IMR-90 (cell line): ENCODE data around the gene TMEM45B. TPM values are rescaled to one million over a fixed set of nuclear protein-coding genes. Genes with fewer than 3 reads are reported as not detected.
"Not testable (repeated sequence)": the region's sequence is repeated elsewhere in the genome, so short reads cannot be mapped to it uniquely, and the experiment has no call there.

Source experiments
- ATAC-seq: fragments of 200-7000 bp; cut with Tn5 transposase; 2 replicates; pipeline ENCODE4 v1.9.1; 2020; ENCODE audit warnings: low read depth, mild to moderate bottlenecking, moderate library complexity
- BruUV-seq: library from RNA; stranded (reverse); fragments of 400-500 nt; replicated peaks from 2 replicates; lab custom pipeline; 2021; lab: Mats Ljungman, UMichigan
- CTCF ChIA-PET: fragments of 300-600 bp; formaldehyde crosslinking; extraction: SDS; loops from one replicate; lab custom pipeline; 2021; ENCODE audit warnings: antibody characterized with exemption; lab: Yijun Ruan, JAX
- POLR2A ChIA-PET: fragments of 300-600 bp; sonication (Branson Sonifier 250); formaldehyde crosslinking; loops from one replicate; lab custom pipeline; 2022; ENCODE audit warnings: antibody characterized with exemption; ENCODE audit not compliant: unreplicated experiment; lab: Charles Lee
- DNase-seq: peaks from one replicate; pipeline ENCODE4 v3.0.0; 2013
- H2AFZ ChIP-seq: replicated peaks from 2 replicates; pipeline ENCODE3; 2013; ENCODE audit warnings: low read length, mild to moderate bottlenecking; ENCODE audit not compliant: poor library complexity
- H2AK5ac ChIP-seq: 2 replicates; pipeline ENCODE4 v1.6.1; 2013; ENCODE audit warnings: low read depth, low read length, inconsistent platforms
- H2AK9ac ChIP-seq: replicated peaks from 2 replicates; pipeline ENCODE3; 2013; ENCODE audit warnings: mild to moderate bottlenecking, low read depth, low read length, moderate library complexity; ENCODE audit not compliant: poor library complexity
- H2BK120ac ChIP-seq: 2 replicates; pipeline ENCODE4 v1.6.1; 2013; ENCODE audit warnings: low read depth, low read length, inconsistent platforms
- H2BK15ac ChIP-seq: 3 replicates; pipeline ENCODE4 v1.6.1; 2013; ENCODE audit warnings: low read depth, low read length, inconsistent platforms
- H2BK20ac ChIP-seq: 2 replicates; pipeline ENCODE4 v1.6.1; 2013; ENCODE audit warnings: low read depth, mild to moderate bottlenecking, inconsistent platforms, low read length, moderate library complexity
- H2BK5ac ChIP-seq: 2 replicates; pipeline ENCODE4 v1.6.1; 2013; ENCODE audit warnings: mild to moderate bottlenecking, low read depth, low read length, inconsistent platforms; ENCODE audit not compliant: poor library complexity, severe bottlenecking
- H3K14ac ChIP-seq: replicated peaks from 2 replicates; pipeline ENCODE4 v1.6.1; 2013; ENCODE audit warnings: low read depth, low read length, inconsistent platforms
- H3K18ac ChIP-seq: 2 replicates; pipeline ENCODE4 v1.6.1; 2013; ENCODE audit warnings: low read depth, low read length, control low read depth
- H3K23ac ChIP-seq: 2 replicates; pipeline ENCODE4 v1.6.1; 2013; ENCODE audit warnings: low read depth, low read length, inconsistent platforms
- H3K27ac ChIP-seq: 2 replicates; pipeline ENCODE4 v1.5.1; 2013; ENCODE audit warnings: mild to moderate bottlenecking, control low read depth, low read length; ENCODE audit not compliant: insufficient read depth
- H3K27me3 ChIP-seq: 2 replicates; pipeline ENCODE4 v1.6.1; 2013; ENCODE audit warnings: low read length; ENCODE audit not compliant: control insufficient read depth, insufficient read depth
- H3K36me3 ChIP-seq: 2 replicates; pipeline ENCODE4 v1.6.1; 2013; ENCODE audit warnings: low read length, mixed read lengths; ENCODE audit not compliant: control insufficient read depth, insufficient read depth
- H3K4ac ChIP-seq: 2 replicates; pipeline ENCODE4 v1.6.1; 2013; ENCODE audit warnings: low read depth, low read length, inconsistent platforms
- H3K4me1 ChIP-seq: 2 replicates; pipeline ENCODE4 v1.6.1; 2013; ENCODE audit warnings: low read length, mixed read lengths; ENCODE audit not compliant: control insufficient read depth, insufficient read depth
- H3K4me2 ChIP-seq: 2 replicates; pipeline ENCODE4 v1.6.1; 2013; ENCODE audit warnings: low read depth, mild to moderate bottlenecking, control low read depth, low read length, moderate library complexity
- H3K4me3 ChIP-seq: 2 replicates; pipeline ENCODE4 v1.5.1; 2013; ENCODE audit warnings: low read depth, mild to moderate bottlenecking, control low read depth, low read length, moderate library complexity; ENCODE audit not compliant: insufficient read depth
- H3K56ac ChIP-seq: 2 replicates; pipeline ENCODE4 v1.6.1; 2013; ENCODE audit warnings: low read length, inconsistent platforms; ENCODE audit not compliant: insufficient read depth; ENCODE audit errors: extremely low read depth
- H3K79me1 ChIP-seq, 2 experiments: 2 replicates each; pipeline ENCODE4 v1.6.1; 2013; ENCODE audit warnings: low read length in 2 of 2, inconsistent platforms in 1 of 2, low read depth in 1 of 2
- H3K9ac ChIP-seq: 2 replicates; pipeline ENCODE4 v1.6.1; 2013; ENCODE audit warnings: low read depth, low read length, control low read depth
- H3K9me1 ChIP-seq: 2 replicates; pipeline ENCODE4 v1.6.1; 2013; ENCODE audit warnings: low read length, inconsistent platforms; ENCODE audit not compliant: insufficient read depth
- H3K9me3 ChIP-seq: 2 replicates; pipeline ENCODE4 v1.6.1; 2013; ENCODE audit warnings: low read length; ENCODE audit not compliant: control insufficient read depth, insufficient read depth
- H4K20me1 ChIP-seq: 2 replicates; pipeline ENCODE4 v1.6.1; 2013; ENCODE audit warnings: low read length, inconsistent platforms; ENCODE audit not compliant: insufficient read depth
- H4K5ac ChIP-seq: 2 replicates; pipeline ENCODE4 v1.6.1; 2013; ENCODE audit warnings: mild to moderate bottlenecking, low read depth, low read length, control low read depth
- H4K8ac ChIP-seq, 2 experiments: 2 replicates each; pipeline ENCODE4 v1.6.1; 2013; ENCODE audit warnings: low read depth in 2 of 2, low read length in 2 of 2, control low read depth in 1 of 2, inconsistent platforms in 1 of 2
- H4K91ac ChIP-seq: 2 replicates; pipeline ENCODE4 v1.6.1; 2013; ENCODE audit warnings: low read depth, low read length, inconsistent platforms; ENCODE audit not compliant: insufficient read depth
- WGBS, 2 experiments: methylation state at CpG; one replicate each; pipeline versions ENCODE4 v1.1.5 to v1.1.7; 2013; ENCODE audit warnings: missing lambda C conversion rate in 2 of 2; ENCODE audit not compliant: insufficient read length in 1 of 2; ENCODE audit errors: extremely low coverage in 2 of 2; 5-methylcytosine and 5-hydroxymethylcytosine counted together
- dilution Hi-C: fragments of 300-500 bp; cut with HindIII; formaldehyde crosslinking; loops from one replicate; pipeline ENCODE4 v1.14.3; 2018; ENCODE audit warnings: low sequenced_read_pairs; ENCODE audit not compliant: unreplicated experiment
- in situ Hi-C: fragments of 300-500 bp; cut with MboI; formaldehyde crosslinking; loops from 3 replicates; pipeline ENCODE4 v1.14.3; 2019; ENCODE audit warnings: low sequenced_read_pairs, inconsistent platforms, mixed read lengths
- intact Hi-C: fragments of 100-400 bp; cut with micrococcal nuclease; formaldehyde crosslinking; loops from 2 replicates; pipeline ENCODE4 v1.10.0; 2022
- polyA plus RNA-seq, 3 experiments: library from polyadenylated mRNA; depleted of rRNA; stranded (reverse); fragments of >200 nt; gene quantifications; 2 replicates each; pipeline ENCODE4 v1.2.3, GENCODE V29; 2012; ENCODE audit warnings: low replicate concordance in 1 of 3
- total RNA-seq: library from RNA; depleted of rRNA; stranded (reverse); fragments of >200 nt; gene quantifications from 2 replicates; pipeline ENCODE4 v1.2.3, GENCODE V29; 2012

The TMEM45B gene
- total and polyA plus RNA-seq, 2 of the 4 experiments (the other 2 are of a cell fraction) = not detected

DNA sequence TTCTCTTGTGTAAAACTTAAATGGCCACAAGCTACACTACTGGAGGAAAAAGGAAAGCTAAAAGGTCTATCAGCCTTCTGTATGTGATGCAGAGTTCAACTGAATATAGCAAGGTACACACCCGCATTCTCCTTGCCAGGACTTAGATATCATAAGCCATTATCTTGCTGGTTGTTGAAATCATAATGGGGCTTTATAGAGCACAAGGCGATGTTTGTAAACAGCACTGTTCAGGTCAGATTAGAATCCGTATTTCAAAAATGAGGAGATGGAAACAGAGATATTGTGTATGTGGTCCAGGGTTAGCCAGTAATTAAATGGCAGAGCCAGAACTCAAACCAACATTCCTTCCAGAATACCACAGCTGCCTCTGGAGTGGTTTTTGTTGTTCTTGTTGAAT, 2.6 kb downstream of the TMEM45B start:
- H2BK5ac ChIP-seq, H3K4me1 ChIP-seq, H2AK9ac ChIP-seq, H2BK20ac ChIP-seq, H3K36me3 ChIP-seq, H3K27ac ChIP-seq, H2BK120ac ChIP-seq, H3K4me3 ChIP-seq, H3K79me1 ChIP-seq, H3K9ac ChIP-seq, H2BK15ac ChIP-seq, POLR2A ChIA-PET, H4K8ac ChIP-seq, H4K20me1 ChIP-seq, CTCF ChIA-PET, H3K14ac ChIP-seq, H2AFZ ChIP-seq, H3K9me1 ChIP-seq, H3K4me2 ChIP-seq, ATAC-seq, intact Hi-C loops, BruUV-seq, dilution Hi-C loops, H3K9me3 ChIP-seq, H4K5ac ChIP-seq, H3K23ac ChIP-seq, H4K91ac ChIP-seq, H3K56ac ChIP-seq, DNase-seq, in situ Hi-C loops, H3K4ac ChIP-seq, H3K18ac ChIP-seq, H2AK5ac ChIP-seq: not testable (repeated sequence)
- WGBS, 2 experiments = no CpG with 5 or more reads among the region's 3 CpGs
- H3K27me3 ChIP-seq = peaks cover 22% of the 10 kb centered on the region
